Spleen (tissue), 11 donors: ENCODE measurements around the gene IHH. TPM values are rescaled to one million over a fixed set of nuclear protein-coding genes. Genes with fewer than 3 reads are reported as not detected.

ENCODE experiments used
- DNase-seq: peaks from one replicate; pipeline ENCODE4 v3.0.0-alpha.2; 2020
- H3K27ac ChIP-seq, 8 donors: fragments of 200-600 bp; sonication (generic) in 7 of 8; 1 replicate in 4 of 8; 2 replicates in 4 of 8; pipeline versions ENCODE4 v1.5.0 to v1.8.0; 2016 to 2021; ENCODE audit warnings: inconsistent platforms in 4 of 8, mild to moderate bottlenecking in 4 of 8, moderate library complexity in 1 of 8
- H3K27me3 ChIP-seq, 7 donors: fragments of 200-600 bp; sonication (generic) in 6 of 7; replicated peaks in 1 of 7; 1 replicate in 4 of 7; 2 replicates in 3 of 7; pipeline versions ENCODE4 v1.5.0 to v1.8.0; 2016 to 2021; ENCODE audit warnings: inconsistent platforms in 3 of 7, mild to moderate bottlenecking in 1 of 7
- H3K36me3 ChIP-seq, 6 donors: fragments of 200-600 bp; sonication (generic) in 5 of 6; 1 replicate in 4 of 6; 2 replicates in 2 of 6; pipeline versions ENCODE4 v1.5.0 to v1.8.0; 2016 to 2021; ENCODE audit warnings: inconsistent platforms in 2 of 6
- H3K4me1 ChIP-seq, 6 donors: fragments of 200-600 bp; sonication (generic) in 5 of 6; 1 replicate in 3 of 6; 2 replicates in 3 of 6; pipeline versions ENCODE4 v1.5.0 to v1.8.0; 2016 to 2021; ENCODE audit warnings: inconsistent platforms in 3 of 6
- H3K4me3 ChIP-seq, 8 donors: fragments of 200-600 bp; sonication (generic) in 7 of 8; 1 replicate in 4 of 8; 2 replicates in 4 of 8; pipeline versions ENCODE4 v1.5.0 to v1.8.0; 2016 to 2021; ENCODE audit warnings: inconsistent platforms in 4 of 8, mild to moderate bottlenecking in 4 of 8, moderate library complexity in 2 of 8
- H3K9me3 ChIP-seq, 8 donors: fragments of 200-600 bp; sonication (generic) in 7 of 8; 1 replicate in 4 of 8; 2 replicates in 4 of 8; pipeline versions ENCODE4 v1.5.0 to v1.8.0; 2016 to 2021; ENCODE audit warnings: inconsistent platforms in 4 of 8
- CTCF ChIP-seq, 11 experiments: fragments of 200-600 bp in 7 of 11; fragments of 450-650 bp in 4 of 11; sonication (generic) in 4 of 11; IDR thresholded peaks in 8 of 11; conservative IDR thresholded peaks in 3 of 11; 1 replicate in 7 of 11; 2 replicates in 4 of 11; pipeline versions ENCODE4 v1.4.0 to v1.8.0; 2016 to 2021; ENCODE audit warnings: antibody characterized with exemption in 11 of 11, inconsistent platforms in 4 of 11, mild to moderate bottlenecking in 1 of 11
- POLR2A ChIP-seq, 3 donors: fragments of 450-650 bp; IDR thresholded peaks; one replicate each; pipeline ENCODE4 v1.5.1; 2017; ENCODE audit warnings: antibody characterized with exemption in 3 of 3, mild to moderate bottlenecking in 1 of 3
- POLR2AphosphoS5 ChIP-seq, 3 donors: sonication (generic); formaldehyde crosslinking; IDR thresholded peaks; one replicate each; pipeline ENCODE4 v1.5.1; 2017; ENCODE audit warnings: antibody characterized with exemption in 3 of 3
- WGBS, 5 donors: extraction: QIAGEN DNeasy Blood & Tissue Kit in 3 of 5; methylation state at CpG; one replicate each; pipeline versions ENCODE4 v1.1.5 to v1.1.7; 2013 to 2018; 5-methylcytosine and 5-hydroxymethylcytosine counted together
- intact Hi-C: fragments of 100-400 bp; cut with DNase I; formaldehyde crosslinking; loops from one replicate; pipeline ENCODE4 v1.15.0; 2023; ENCODE audit warnings: low total_unique reads
- polyA plus RNA-seq, 3 donors: library from polyadenylated mRNA; stranded (reverse); fragments of 200-250 nt; gene quantifications; one replicate each; pipeline ENCODE4 v1.2.1, GENCODE V29; 2013
- total RNA-seq, 7 donors: library from RNA; depleted of rRNA in 3 of 7; stranded (reverse); fragments of >200 nt in 3 of 7; fragmentation: NEBNext Ultra II Directional in 4 of 7; extraction: Animal tissue kit (Norgen Biotek cat#: 25700) in 4 of 7; gene quantifications; one replicate each; pipeline versions ENCODE4 v1.1.0 to v1.2.1, GENCODE V29; 2016 to 2021
- donor health status: healthy with polysubstance abuse.
- donor health status: DM: no; HTN: no; CAD: no; lungs with moderate emphysema.
- donor health status: DM: no; HTN: no; CAD: no.
- donor health status: Bipolar disorder and iron deficiency.
- donor health status: healthy.
- donor health status: DM: no; HTN: no; CAD: no.
- donor health status: DM: yes; HTN: yes; CAD: no.

Gene IHH
- total and polyA plus RNA-seq, 10 donors: 0.06 to 0.13 TPM; not detected in 8

- no peaks in the 10 kb centered on the region for H3K27me3 ChIP-seq
- no peaks in the 10 kb centered on the region for H3K9me3 ChIP-seq
- intact Hi-C loops: no loop called here
- no peak overlapping the region for H3K27ac ChIP-seq
- peaks cover 0 to 29% (median 9%) of the 10 kb centered on the region in 6 donors for H3K4me1 ChIP-seq
- TF ChIP-seq POLR2AphosphoS5 (IDR thresholded peaks at IDR 0.05) (no peak), POLR2A (IDR thresholded peaks at IDR 0.05) (no peak), CTCF (IDR thresholded peaks at IDR 0.05 in 8 of 11, conservative IDR thresholded peaks at IDR 0.05 in 3 of 11) (peak in 10 of 11 experiments; percentile 24 to 70 (median 57))
- no peak overlapping the region for H3K4me3 ChIP-seq
- 73 to 86% (median 82%) methylated on average over 4 of the region's 4 CpGs for WGBS, 5 donors
- no peak for DNase-seq
- peaks cover 0 to 14% (median 0%) of the 10 kb centered on the region in 6 donors for H3K36me3 ChIP-seq
Observed at GRCh38 chr2:219104107-219105035, 43.6 kb upstream of the IHH start.

DNA sequence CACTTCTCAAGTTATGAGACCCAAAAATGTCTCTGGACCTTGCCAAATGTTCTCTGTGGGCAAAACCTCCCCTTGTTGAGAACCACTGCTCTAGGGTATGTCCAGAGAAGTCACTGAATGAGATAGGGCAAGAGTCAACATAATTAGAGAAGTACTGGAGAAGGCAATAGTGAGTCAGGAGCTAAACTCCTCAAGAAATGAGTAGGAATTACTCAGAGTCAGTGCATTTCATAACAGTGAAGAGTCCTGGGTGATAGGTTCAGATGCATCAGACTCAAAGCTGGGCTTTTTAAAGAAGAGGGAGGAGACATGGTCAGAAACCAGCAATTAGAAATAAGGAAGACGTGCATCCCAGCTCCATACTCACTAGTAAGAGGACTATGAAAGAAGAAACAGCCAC, 38.6 kb upstream of the IHH start:
- WGBS, 5 donors: 81 to 94% (median 86%) methylated on average over 1 of the region's 1 CpG
- Histone ChIP-seq H3K4me1 (peaks cover 0 to 7% (median 3%) of the 10 kb centered on the region in 6 donors), H3K36me3 (peaks cover 0 to 23% (median 3%) of the 10 kb centered on the region in 6 donors), H3K27me3 (no peaks in the 10 kb centered on the region), H3K9me3 (no peaks in the 10 kb centered on the region), H3K4me3 (no peak overlapping the region), H3K27ac (no peak overlapping the region)
- no peak for DNase-seq
- intact Hi-C loops: no loop called here
- TF ChIP-seq POLR2A (IDR thresholded peaks at IDR 0.05) (no peak), POLR2AphosphoS5 (IDR thresholded peaks at IDR 0.05) (no peak), CTCF (IDR thresholded peaks at IDR 0.05 in 8 of 11, conservative IDR thresholded peaks at IDR 0.05 in 3 of 11) (no peak)

GRCh38 chr2:219095406-219095935, 34.8 kb upstream of the IHH start:
- H3K4me3 ChIP-seq: no peak overlapping the region
- 92 to 100% (median 93%) methylated on average over 1 of the region's 1 CpG for WGBS, 5 donors
- no peak for DNase-seq
- H3K4me1 ChIP-seq: peaks cover 0 to 13% (median 4%) of the 10 kb centered on the region in 6 donors
- intact Hi-C loops: no loop called here
- H3K36me3 ChIP-seq: peaks cover 0 to 25% (median 0%) of the 10 kb centered on the region in 6 donors
- H3K27me3 ChIP-seq: no peaks in the 10 kb centered on the region
- no peak for TF ChIP-seq POLR2A (IDR thresholded peaks at IDR 0.05)
- TF ChIP-seq POLR2AphosphoS5 (IDR thresholded peaks at IDR 0.05): no peak
- TF ChIP-seq CTCF (IDR thresholded peaks at IDR 0.05 in 8 of 11, conservative IDR thresholded peaks at IDR 0.05 in 3 of 11): no peak
- no peaks in the 10 kb centered on the region for H3K9me3 ChIP-seq
- no peak overlapping the region for H3K27ac ChIP-seq

DNA sequence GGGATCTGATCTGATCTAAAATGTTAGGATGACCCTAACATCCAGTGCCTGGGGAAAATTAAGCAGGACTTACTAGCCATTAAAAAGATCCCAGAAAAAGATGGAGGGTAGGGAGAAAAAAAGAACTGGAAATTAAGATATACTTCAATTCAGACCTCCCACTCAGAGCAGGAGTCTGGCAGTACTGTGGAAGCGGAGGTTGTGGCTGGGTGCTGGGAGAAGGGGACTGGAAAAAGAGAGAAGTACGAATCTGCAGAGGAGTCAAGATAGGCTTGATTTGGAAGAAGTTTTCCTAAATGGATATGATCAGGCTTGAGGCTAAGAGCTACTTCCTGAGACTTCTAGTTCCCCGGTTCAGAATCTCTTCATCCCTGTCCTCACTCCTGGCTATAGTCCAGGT, 33.5 kb upstream of the IHH start:
- no peak for DNase-seq
- Histone ChIP-seq H3K27me3 (no peaks in the 10 kb centered on the region), H3K27ac (no peak overlapping the region), H3K4me3 (no peak overlapping the region), H3K9me3 (no peaks in the 10 kb centered on the region), H3K4me1 (peaks cover 0 to 13% (median 4%) of the 10 kb centered on the region in 6 donors), H3K36me3 (peaks cover 0 to 36% (median 0%) of the 10 kb centered on the region in 6 donors)
- intact Hi-C loops: no loop called here
- no peak for TF ChIP-seq CTCF (IDR thresholded peaks at IDR 0.05 in 8 of 11, conservative IDR thresholded peaks at IDR 0.05 in 3 of 11)
- whole genome bisulfite sequencing, 5 donors: 51 to 77% (median 72%) methylated on average over 3 of the region's 3 CpGs
